Ectodermal cell (in vitro differentiated cells): ENCODE measurements around the gene GRAMD4.

ENCODE experiments used
- H3K27ac ChIP-seq: 2 replicates; pipeline ENCODE4 v1.7.0; 2013; ENCODE audit warnings: mild to moderate bottlenecking, low read depth, low read length; ENCODE audit not compliant: insufficient read depth, poor library complexity, severe bottlenecking
- H3K27me3 ChIP-seq: 2 replicates; pipeline ENCODE4 v1.7.0; 2013; ENCODE audit warnings: mild to moderate bottlenecking, low read length; ENCODE audit not compliant: insufficient read depth, control insufficient read depth, poor library complexity, severe bottlenecking
- H3K36me3 ChIP-seq: one replicate; pipeline ENCODE4 v1.7.0; 2013; ENCODE audit warnings: low read length; ENCODE audit not compliant: control insufficient read depth, insufficient read depth
- H3K4me1 ChIP-seq: one replicate; pipeline ENCODE4 v1.7.0; 2013; ENCODE audit warnings: low read length; ENCODE audit not compliant: control insufficient read depth, insufficient read depth
- H3K4me3 ChIP-seq: 2 replicates; pipeline ENCODE4 v1.7.0; 2013; ENCODE audit warnings: low read depth, low read length, control low read depth; ENCODE audit not compliant: insufficient read depth
- H3K9me3 ChIP-seq: 2 replicates; pipeline ENCODE4 v1.7.0; 2013; ENCODE audit warnings: mild to moderate bottlenecking, low read length, moderate library complexity; ENCODE audit not compliant: control insufficient read depth
- WGBS, 2 experiments: methylation state at CpG; one replicate each; pipeline ENCODE4 v1.1.7; 2013; ENCODE audit warnings: missing lambda C conversion rate in 2 of 2; 5-methylcytosine and 5-hydroxymethylcytosine counted together

Gene GRAMD4

GRCh38 chr22:46678785-46679700 lies 58.9 kb downstream of the GRAMD4 start:
- Histone ChIP-seq H3K9me3 (no peaks in the 10 kb centered on the region), H3K36me3 (no peaks in the 10 kb centered on the region), H3K4me3 (no peak overlapping the region), H3K27ac (no peak overlapping the region), H3K27me3 (no peaks in the 10 kb centered on the region), H3K4me1 (no peaks in the 10 kb centered on the region)
- 95% methylated on average over 43 of the region's 44 CpGs for WGBS, 2 experiments

GRCh38 chr22:46679706-46680269 lies 59.6 kb downstream of the GRAMD4 start:
- no peaks in the 10 kb centered on the region for H3K4me1 ChIP-seq
- no peaks in the 10 kb centered on the region for H3K36me3 ChIP-seq
- H3K27ac ChIP-seq: no peak overlapping the region
- no peaks in the 10 kb centered on the region for H3K27me3 ChIP-seq
- H3K9me3 ChIP-seq: no peaks in the 10 kb centered on the region
- H3K4me3 ChIP-seq: no peak overlapping the region
- WGBS, 2 experiments: 94 to 96% methylated on average over 16 of the region's 16 CpGs

- Histone ChIP-seq H3K4me1 (no peaks in the 10 kb centered on the region), H3K27me3 (no peaks in the 10 kb centered on the region), H3K4me3 (no peak overlapping the region), H3K36me3 (peaks cover 4% of the 10 kb centered on the region), H3K9me3 (no peaks in the 10 kb centered on the region), H3K27ac (no peak overlapping the region)
- WGBS, 2 experiments: 85 to 88% methylated on average over 7 of the region's 7 CpGs
Observed at GRCh38 chr22:46681010-46681409, 60.8 kb downstream of the GRAMD4 start.

- no peaks in the 10 kb centered on the region for H3K4me1 ChIP-seq
- H3K4me3 ChIP-seq: no peak overlapping the region
- no peak overlapping the region for H3K27ac ChIP-seq
- H3K27me3 ChIP-seq: no peaks in the 10 kb centered on the region
- H3K9me3 ChIP-seq: no peaks in the 10 kb centered on the region
- WGBS, 2 experiments: 92 to 93% methylated on average over 19 of the region's 19 CpGs
- H3K36me3 ChIP-seq: peaks cover 14% of the 10 kb centered on the region
Observed at GRCh38 chr22:46682011-46682731, 62.0 kb downstream of the GRAMD4 start.

- no peaks in the 10 kb centered on the region for H3K9me3 ChIP-seq
- no peak overlapping the region for H3K4me3 ChIP-seq
- H3K27ac ChIP-seq: no peak overlapping the region
- no peaks in the 10 kb centered on the region for H3K4me1 ChIP-seq
- WGBS, 2 experiments: 95% methylated on average over 10 of the region's 10 CpGs
- H3K27me3 ChIP-seq: no peaks in the 10 kb centered on the region
- H3K36me3 ChIP-seq: peaks cover 23% of the 10 kb centered on the region
Observed at GRCh38 chr22:46684706-46685105, 64.5 kb downstream of the GRAMD4 start.

GRCh38 chr22:46686221-46687047 lies 66.2 kb downstream of the GRAMD4 start:
- WGBS, 2 experiments: 94% methylated on average over 33 of the region's 33 CpGs
- Histone ChIP-seq H3K4me3 (no peak overlapping the region), H3K4me1 (no peaks in the 10 kb centered on the region), H3K9me3 (no peaks in the 10 kb centered on the region), H3K27ac (no peak overlapping the region), H3K36me3 (peaks cover 27% of the 10 kb centered on the region), H3K27me3 (no peaks in the 10 kb centered on the region)

GRCh38 chr22:46687048-46687444 lies 66.9 kb downstream of the GRAMD4 start:
- H3K27ac ChIP-seq: no peak overlapping the region
- peaks cover 31% of the 10 kb centered on the region for H3K36me3 ChIP-seq
- no peaks in the 10 kb centered on the region for H3K27me3 ChIP-seq
- H3K4me3 ChIP-seq: no peak overlapping the region
- 95 to 97% methylated on average over 15 of the region's 15 CpGs for WGBS, 2 experiments
- no peaks in the 10 kb centered on the region for H3K4me1 ChIP-seq
- no peaks in the 10 kb centered on the region for H3K9me3 ChIP-seq

- whole genome bisulfite sequencing, 2 experiments: 96 to 97% methylated on average over 15 of the region's 15 CpGs
- Histone ChIP-seq H3K9me3 (no peaks in the 10 kb centered on the region), H3K36me3 (peaks cover 31% of the 10 kb centered on the region), H3K4me3 (no peak overlapping the region), H3K27ac (no peak overlapping the region), H3K4me1 (no peaks in the 10 kb centered on the region), H3K27me3 (no peaks in the 10 kb centered on the region)
Observed at GRCh38 chr22:46687460-46687859, 67.3 kb downstream of the GRAMD4 start.

- no peak overlapping the region for H3K27ac ChIP-seq
- H3K9me3 ChIP-seq: no peaks in the 10 kb centered on the region
- H3K36me3 ChIP-seq: peaks cover 33% of the 10 kb centered on the region
- no peaks in the 10 kb centered on the region for H3K4me1 ChIP-seq
- no peak overlapping the region for H3K4me3 ChIP-seq
- WGBS, 2 experiments: 95% methylated on average over 11 of the region's 11 CpGs
- H3K27me3 ChIP-seq: no peaks in the 10 kb centered on the region
Observed at GRCh38 chr22:46688949-46689348, 68.8 kb downstream of the GRAMD4 start.
